ENCODE measurements around the gene ADGRD1. TPM values are rescaled to one million over a fixed set of nuclear protein-coding genes. Genes with fewer than 3 reads are reported as not detected.

ADGRD1 gene
- total RNA-seq, 1 donor from 2014 or later = 0.84 TPM

- H3K4me1 Mint-ChIP-seq = peaks cover 9% of the 10 kb centered on the region
- H3K27ac Mint-ChIP-seq = no peak overlapping the region
- no peaks in the 10 kb centered on the region for H3K36me3 Mint-ChIP-seq (ENCODE audit: low read depth)
- H3K9me3 Mint-ChIP-seq = no peaks in the 10 kb centered on the region
- no peaks in the 10 kb centered on the region for H3K27me3 Mint-ChIP-seq
- no peak for DNase-seq
- intact Hi-C loops (cut with micrococcal nuclease) = no loop called here
- H3K4me3 Mint-ChIP-seq = no peak overlapping the region
These were observed 133.7 kb downstream of the ADGRD1 start for GRCh38 chr12:131087302-131087818.

- H3K36me3 Mint-ChIP-seq (ENCODE audit: low read depth) = no peaks in the 10 kb centered on the region
- no peaks in the 10 kb centered on the region for H3K9me3 Mint-ChIP-seq
- no peaks in the 10 kb centered on the region for H3K27me3 Mint-ChIP-seq
- peaks cover 12% of the 10 kb centered on the region for H3K4me1 Mint-ChIP-seq
- intact Hi-C loops (cut with micrococcal nuclease) = no loop called here
- DNase-seq = no peak
- H3K4me3 Mint-ChIP-seq = no peak overlapping the region
- H3K27ac Mint-ChIP-seq = no peak overlapping the region
These were observed 134.4 kb downstream of the ADGRD1 start for GRCh38 chr12:131087991-131088700.

GRCh38 chr12:131088701-131089530 is 135.2 kb downstream of the ADGRD1 start:
- intact Hi-C loops (cut with micrococcal nuclease) = no loop called here
- no peak overlapping the region for H3K27ac Mint-ChIP-seq
- H3K4me1 Mint-ChIP-seq = peaks cover 12% of the 10 kb centered on the region

GRCh38 chr12:131089531-131090273 is 136.0 kb downstream of the ADGRD1 start:
- no peaks in the 10 kb centered on the region for H3K36me3 Mint-ChIP-seq (ENCODE audit: low read depth)
- H3K27ac Mint-ChIP-seq = no peak overlapping the region
- DNase-seq = no peak
- no peaks in the 10 kb centered on the region for H3K27me3 Mint-ChIP-seq
- no peaks in the 10 kb centered on the region for H3K9me3 Mint-ChIP-seq
- peaks cover 12% of the 10 kb centered on the region for H3K4me1 Mint-ChIP-seq
- intact Hi-C loops (cut with micrococcal nuclease) = loop anchor here (5.0 to 10.0 kb wide), 2 partner anchors 123 to 265 kb away; no protein-coding TSS in a partner anchor
- H3K4me3 Mint-ChIP-seq = no peak overlapping the region

More at GRCh38 chr12:131088701-131089530, 135.2 kb downstream of the ADGRD1 start:
- DNase-seq = no peak
- Mint-ChIP-seq H3K4me3 (no peak overlapping the region), H3K36me3 (ENCODE audit: low read depth) (no peaks in the 10 kb centered on the region), H3K27me3 (no peaks in the 10 kb centered on the region), H3K9me3 (no peaks in the 10 kb centered on the region)

GRCh38 chr12:131090274-131091210 is 136.8 kb downstream of the ADGRD1 start:
- H3K4me1 Mint-ChIP-seq = peaks cover 12% of the 10 kb centered on the region
- H3K27ac Mint-ChIP-seq = no peak overlapping the region
- intact Hi-C loops (cut with micrococcal nuclease) = loop anchor here (5.0 to 10.0 kb wide), 2 partner anchors 122 to 266 kb away; no protein-coding TSS in a partner anchor
- DNase-seq = no peak
- no peaks in the 10 kb centered on the region for H3K27me3 Mint-ChIP-seq
- no peak overlapping the region for H3K4me3 Mint-ChIP-seq
- no peaks in the 10 kb centered on the region for H3K9me3 Mint-ChIP-seq
- H3K36me3 Mint-ChIP-seq (ENCODE audit: low read depth) = no peaks in the 10 kb centered on the region

- intact Hi-C loops (cut with micrococcal nuclease) = loop anchor here (5.0 to 10.0 kb wide), 2 partner anchors 121 to 267 kb away; no protein-coding TSS in a partner anchor
- peak; percentile 59 for DNase-seq
- Mint-ChIP-seq H3K4me1 (peaks cover 12% of the 10 kb centered on the region), H3K27ac (peak overlapping the region; percentile 89), H3K9me3 (no peaks in the 10 kb centered on the region), H3K4me3 (peak overlapping the region; percentile 25), H3K27me3 (no peaks in the 10 kb centered on the region), H3K36me3 (ENCODE audit: low read depth) (no peaks in the 10 kb centered on the region)
These were observed 137.8 kb downstream of the ADGRD1 start for GRCh38 chr12:131091413-131091975.

- DNase-seq = no peak
- Mint-ChIP-seq H3K27me3 (no peaks in the 10 kb centered on the region), H3K36me3 (ENCODE audit: low read depth) (no peaks in the 10 kb centered on the region)
These were observed 138.4 kb downstream of the ADGRD1 start for GRCh38 chr12:131091976-131092691.

GRCh38 chr12:131092901-131093603 is 139.3 kb downstream of the ADGRD1 start:
- peak overlapping the region; percentile 23 for H3K27ac Mint-ChIP-seq
- peaks cover 12% of the 10 kb centered on the region for H3K4me1 Mint-ChIP-seq
- no peaks in the 10 kb centered on the region for H3K27me3 Mint-ChIP-seq
- H3K4me3 Mint-ChIP-seq = peak overlapping the region; percentile 26
- H3K36me3 Mint-ChIP-seq (ENCODE audit: low read depth) = no peaks in the 10 kb centered on the region
- intact Hi-C loops (cut with micrococcal nuclease) = loop anchor here (5.0 to 10.0 kb wide), 2 partner anchors 119 to 268 kb away; no protein-coding TSS in a partner anchor
- H3K9me3 Mint-ChIP-seq = no peaks in the 10 kb centered on the region
- DNase-seq = peak; percentile 65

More at GRCh38 chr12:131091976-131092691, 138.4 kb downstream of the ADGRD1 start:
- H3K4me1 Mint-ChIP-seq = peaks cover 12% of the 10 kb centered on the region
- peak overlapping the region; percentile 89 for H3K27ac Mint-ChIP-seq
- no peaks in the 10 kb centered on the region for H3K9me3 Mint-ChIP-seq
- H3K4me3 Mint-ChIP-seq = peak overlapping the region; percentile 25
- intact Hi-C loops (cut with micrococcal nuclease) = loop anchor here (5.0 to 10.0 kb wide), 2 partner anchors 120 to 267 kb away; no protein-coding TSS in a partner anchor

- Mint-ChIP-seq H3K4me1 (peaks cover 12% of the 10 kb centered on the region), H3K9me3 (no peaks in the 10 kb centered on the region), H3K4me3 (no peak overlapping the region), H3K27me3 (no peaks in the 10 kb centered on the region), H3K36me3 (ENCODE audit: low read depth) (no peaks in the 10 kb centered on the region), H3K27ac (no peak overlapping the region)
- intact Hi-C loops (cut with micrococcal nuclease) = loop anchor here (5.0 to 10.0 kb wide), 2 partner anchors 119 to 269 kb away; no protein-coding TSS in a partner anchor
- DNase-seq = no peak
These were observed 139.9 kb downstream of the ADGRD1 start for GRCh38 chr12:131093604-131093955.

- Mint-ChIP-seq H3K27ac (no peak overlapping the region), H3K4me3 (no peak overlapping the region), H3K4me1 (peaks cover 12% of the 10 kb centered on the region), H3K36me3 (ENCODE audit: low read depth) (no peaks in the 10 kb centered on the region), H3K9me3 (no peaks in the 10 kb centered on the region), H3K27me3 (no peaks in the 10 kb centered on the region)
- DNase-seq = no peak
- intact Hi-C loops (cut with micrococcal nuclease) = loop anchor here (5.0 to 10.0 kb wide), 2 partner anchors 118 to 269 kb away; no protein-coding TSS in a partner anchor
These were observed 140.5 kb downstream of the ADGRD1 start for GRCh38 chr12:131093971-131094830.

Measured in activated CD4-positive, alpha-beta T cell treated with anti-CD3 and anti-CD28 coated beads, Interleukin-2, amount 10 ng/mL, durations not matched to agents 24 days and 14 days (primary cell).